GM21381 (cell line): ENCODE results near the gene LEP.

Source experiments
- ATAC-seq: cut with Tn5 transposase; IDR thresholded peaks from one replicate; pipeline ENCODE4 v1.9.1; 2021; ENCODE audit warnings: mild to moderate bottlenecking, moderate library complexity; ENCODE audit not compliant: unreplicated experiment

LEP gene

DNA sequence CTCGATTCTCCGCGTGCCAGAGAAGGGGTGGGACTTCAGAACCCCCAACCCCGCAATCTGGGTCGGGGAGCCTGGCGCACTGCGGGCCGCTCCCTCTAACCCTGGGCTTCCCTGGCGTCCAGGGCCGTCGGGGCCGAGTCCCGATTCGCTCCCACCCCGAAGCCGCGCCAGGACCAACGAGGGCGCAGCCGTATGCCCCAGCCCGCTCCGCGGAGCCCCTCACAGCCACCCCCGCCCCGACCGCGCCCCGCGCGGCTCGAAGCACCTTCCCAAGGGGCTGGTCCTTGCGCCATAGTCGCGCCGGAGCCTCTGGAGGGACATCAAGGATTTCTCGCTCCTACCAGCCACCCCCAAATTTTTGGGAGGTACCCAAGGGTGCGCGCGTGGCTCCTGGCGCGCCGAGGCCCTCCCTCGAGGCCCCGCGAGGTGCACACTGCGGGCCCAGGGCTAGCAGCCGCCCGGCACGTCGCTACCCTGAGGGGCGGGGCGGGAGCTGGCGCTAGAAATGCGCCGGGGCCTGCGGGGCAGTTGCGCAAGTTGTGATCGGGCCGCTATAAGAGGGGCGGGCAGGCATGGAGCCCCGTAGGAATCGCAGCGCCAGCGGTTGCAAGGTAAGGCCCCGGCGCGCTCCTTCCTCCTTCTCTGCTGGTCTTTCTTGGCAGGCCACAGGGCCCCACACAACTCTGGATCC, at the start of gene LEP:
Gene LEP (plus strand): TSS at position 583 of the 691 bp plus-strand sequence. CDS start 10,741 bp downstream, outside the sequence.
- ATAC-seq = no peak

DNA sequence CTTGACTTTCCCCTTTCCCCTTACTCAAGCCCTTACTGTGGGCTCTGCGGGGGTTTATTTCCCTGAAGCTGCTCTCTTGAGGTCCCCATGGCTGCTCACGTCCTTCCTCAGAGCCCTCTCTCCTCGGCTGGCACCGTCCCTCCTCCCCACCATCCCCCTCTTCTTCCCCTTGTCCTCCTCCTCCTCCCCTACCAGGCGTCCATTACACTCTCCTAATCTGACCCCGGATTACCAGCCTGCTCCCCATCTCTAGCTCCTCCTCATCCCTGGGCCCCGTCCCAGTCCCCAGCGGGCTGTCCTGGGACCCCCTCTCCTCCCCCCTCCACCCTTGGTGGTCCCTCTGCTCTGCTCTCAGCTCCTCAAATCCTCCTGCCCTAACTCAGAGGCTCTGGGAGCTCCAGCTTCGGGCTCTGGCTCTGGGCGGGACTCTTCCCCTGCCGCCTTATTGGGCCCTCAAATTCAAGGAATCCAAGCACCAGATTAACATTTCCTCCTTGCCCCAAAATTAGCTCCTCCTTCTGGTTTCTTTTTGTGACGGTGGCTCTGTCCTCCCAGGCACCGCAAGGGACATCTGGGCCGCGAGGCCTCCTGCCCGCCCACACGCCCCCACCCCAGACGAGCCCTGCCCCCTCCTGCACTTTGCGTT, 48.5 kb upstream of the LEP start:
- no peak for ATAC-seq

GRCh38 chr7:128194533-128195282, 46.4 kb upstream of the LEP start:
- no peak for ATAC-seq

DNA sequence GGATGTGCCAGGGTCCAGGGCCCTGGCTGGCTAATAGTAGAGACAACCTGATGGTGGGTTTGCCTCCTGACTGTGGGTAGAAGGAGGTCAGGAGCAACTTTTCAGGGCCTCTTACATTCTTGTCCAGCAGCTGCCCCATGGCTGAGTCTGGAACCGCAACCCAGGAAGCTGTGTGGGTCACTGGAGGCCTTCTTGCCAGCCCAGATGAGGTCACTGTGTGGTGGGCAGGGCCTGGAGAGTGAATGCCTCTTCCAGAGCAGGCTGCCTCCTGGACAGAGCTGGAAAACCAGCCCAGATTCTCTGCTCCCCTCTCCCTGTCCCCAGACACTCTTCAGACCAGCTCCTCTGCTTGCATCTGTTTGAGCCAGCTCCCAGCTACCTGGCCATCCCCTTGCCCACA, 43.5 kb upstream of the LEP start:
- no peak for ATAC-seq

GRCh38 chr7:128197989-128198580, 43.0 kb upstream of the LEP start:
- ATAC-seq = no peak

DNA sequence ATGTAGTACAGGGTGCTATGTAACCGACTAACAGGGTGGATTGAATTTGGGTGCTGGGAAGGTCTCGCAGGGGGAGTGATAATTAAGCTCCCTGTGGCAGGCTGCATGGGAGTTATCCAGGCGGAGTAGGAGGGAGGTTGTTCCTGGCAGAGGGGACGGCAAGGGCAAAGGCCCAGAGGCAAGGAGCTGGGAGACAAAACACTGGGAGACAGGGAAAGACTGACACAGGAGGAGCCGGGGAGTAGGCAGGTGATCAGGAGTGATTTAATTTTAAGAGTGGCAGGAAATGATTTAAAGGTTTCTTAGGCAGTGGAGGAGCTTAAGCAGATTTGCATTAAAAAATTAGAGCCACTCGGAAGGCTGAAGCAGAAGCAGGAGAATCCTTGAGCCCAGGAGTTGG, 40.7 kb upstream of the LEP start:
- no peak for ATAC-seq

DNA sequence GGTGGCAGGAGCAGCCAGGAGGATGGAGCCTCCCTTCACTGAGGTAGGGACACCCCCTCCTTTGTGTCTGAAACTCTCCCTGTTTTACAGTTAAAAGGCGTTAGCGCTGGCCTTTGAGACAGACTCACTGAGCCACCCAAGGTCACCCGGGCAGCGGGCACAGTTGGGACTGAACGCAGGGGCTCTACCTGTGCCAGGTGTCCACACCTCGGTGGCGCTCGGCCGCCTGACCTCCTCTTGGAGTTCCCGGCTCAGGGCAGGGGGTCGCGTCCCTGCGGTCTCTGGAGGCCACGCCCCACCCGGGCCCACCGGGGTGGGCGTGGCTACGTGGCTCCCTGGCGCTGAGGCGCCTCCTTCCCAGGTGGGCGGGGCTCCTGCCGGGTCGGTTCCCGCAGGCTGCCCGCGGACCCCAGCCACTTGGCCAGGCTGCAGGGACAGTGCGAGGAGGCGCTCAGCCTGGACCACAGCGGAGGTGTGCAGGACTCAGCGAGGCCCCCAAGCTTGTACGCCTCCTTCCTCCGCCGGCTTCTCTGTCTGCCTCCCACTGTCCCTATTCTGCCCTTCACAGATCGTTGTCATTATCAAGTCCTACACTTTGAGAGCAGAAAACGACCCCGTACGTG, 39.9 kb upstream of the LEP start:
- ATAC-seq = no peak

DNA sequence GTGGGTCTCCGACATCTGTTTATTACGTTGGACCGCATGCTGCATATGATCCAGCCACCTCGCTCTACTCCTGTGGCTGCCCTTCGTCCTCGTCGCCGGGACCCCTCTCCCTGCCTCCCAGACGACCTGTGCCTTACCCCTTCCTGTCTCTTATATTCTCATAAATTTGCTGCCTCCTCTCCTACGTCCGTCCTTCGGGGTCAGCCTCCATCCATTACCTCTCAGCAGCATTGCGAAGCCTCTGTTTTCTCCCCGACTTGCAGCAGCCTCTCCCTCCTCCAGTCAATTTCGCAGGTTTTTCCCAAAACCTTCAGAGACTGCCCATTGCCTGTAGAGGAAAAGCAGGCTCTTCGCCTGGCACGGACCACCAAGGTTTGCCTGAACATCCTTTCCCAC, 39.4 kb upstream of the LEP start:
- no peak for ATAC-seq

- no peak for ATAC-seq
Observed at GRCh38 chr7:128202287-128202957, 38.7 kb upstream of the LEP start.

- no peak for ATAC-seq
Observed at GRCh38 chr7:128203047-128203491, 38.0 kb upstream of the LEP start.

DNA sequence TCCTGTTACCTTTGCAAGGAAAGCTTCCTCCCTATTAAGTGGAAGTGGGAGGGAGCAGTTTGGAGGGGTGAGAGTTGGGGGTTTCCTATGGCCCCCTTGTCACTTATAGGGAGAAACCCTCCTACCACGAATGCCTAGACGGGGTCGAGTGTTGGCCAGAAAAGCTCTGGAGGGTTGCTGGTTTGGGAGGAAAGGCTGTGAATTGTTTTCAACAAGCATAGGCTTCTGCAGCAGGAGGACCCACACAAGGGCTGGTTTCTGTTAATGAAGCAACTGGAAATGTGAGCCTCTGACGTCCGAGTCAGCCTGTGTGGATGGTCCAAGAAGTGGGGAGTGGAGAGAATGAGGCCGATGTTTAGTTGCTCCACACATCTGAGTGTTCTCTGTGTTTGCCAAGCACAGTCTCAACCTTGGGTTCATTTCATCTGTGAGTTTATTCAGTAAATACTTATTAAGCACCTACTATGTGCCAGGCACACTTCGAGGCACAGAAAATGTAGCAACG, 37.3 kb upstream of the LEP start:
- no peak for ATAC-seq

DNA sequence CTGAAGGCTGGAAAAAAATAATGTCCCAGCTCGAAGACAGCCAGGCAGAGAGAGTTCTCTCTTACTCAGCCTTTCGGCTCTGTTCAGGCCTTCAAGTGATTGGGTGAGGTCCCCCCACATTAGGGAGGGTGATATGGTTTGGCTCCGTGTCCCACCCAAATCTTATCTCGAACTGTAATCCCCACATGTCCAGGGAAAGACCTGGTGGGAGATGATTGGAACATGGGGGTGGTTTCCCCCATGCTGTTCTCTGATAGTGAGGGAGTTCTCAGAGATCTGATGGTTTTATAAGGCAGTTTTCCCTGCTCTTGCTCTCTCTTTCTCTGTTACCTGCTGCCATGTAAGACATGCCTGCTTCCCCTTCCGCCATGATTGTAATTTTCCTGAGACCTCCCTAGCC, 36.6 kb upstream of the LEP start:
- ATAC-seq = no peak

DNA sequence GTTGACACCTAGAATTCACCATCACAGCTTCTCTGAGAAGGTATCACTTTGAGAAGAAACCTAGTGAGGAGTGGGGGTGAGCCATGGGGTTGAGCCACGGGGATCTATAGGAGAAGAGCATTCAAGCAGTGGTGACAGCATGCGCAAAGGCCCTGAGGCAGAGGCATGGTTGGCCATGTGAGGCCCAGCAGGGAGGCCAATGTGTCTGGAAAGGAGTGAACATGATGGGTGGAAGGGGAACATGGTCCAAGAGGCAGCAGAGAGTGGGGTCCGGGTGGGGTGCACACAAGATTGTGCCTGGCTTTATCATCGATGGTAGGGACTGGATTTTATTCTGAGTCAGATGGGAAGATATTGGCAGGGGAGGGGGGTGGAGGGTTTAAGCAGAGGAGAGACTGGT, 36.0 kb upstream of the LEP start:
- no peak for ATAC-seq

- no peak for ATAC-seq
Observed at GRCh38 chr7:128206017-128206746, 34.9 kb upstream of the LEP start.

- ATAC-seq = no peak
Observed at GRCh38 chr7:128206747-128207500, 34.2 kb upstream of the LEP start.

GRCh38 chr7:128207609-128208008, 33.5 kb upstream of the LEP start:
- ATAC-seq = no peak

DNA sequence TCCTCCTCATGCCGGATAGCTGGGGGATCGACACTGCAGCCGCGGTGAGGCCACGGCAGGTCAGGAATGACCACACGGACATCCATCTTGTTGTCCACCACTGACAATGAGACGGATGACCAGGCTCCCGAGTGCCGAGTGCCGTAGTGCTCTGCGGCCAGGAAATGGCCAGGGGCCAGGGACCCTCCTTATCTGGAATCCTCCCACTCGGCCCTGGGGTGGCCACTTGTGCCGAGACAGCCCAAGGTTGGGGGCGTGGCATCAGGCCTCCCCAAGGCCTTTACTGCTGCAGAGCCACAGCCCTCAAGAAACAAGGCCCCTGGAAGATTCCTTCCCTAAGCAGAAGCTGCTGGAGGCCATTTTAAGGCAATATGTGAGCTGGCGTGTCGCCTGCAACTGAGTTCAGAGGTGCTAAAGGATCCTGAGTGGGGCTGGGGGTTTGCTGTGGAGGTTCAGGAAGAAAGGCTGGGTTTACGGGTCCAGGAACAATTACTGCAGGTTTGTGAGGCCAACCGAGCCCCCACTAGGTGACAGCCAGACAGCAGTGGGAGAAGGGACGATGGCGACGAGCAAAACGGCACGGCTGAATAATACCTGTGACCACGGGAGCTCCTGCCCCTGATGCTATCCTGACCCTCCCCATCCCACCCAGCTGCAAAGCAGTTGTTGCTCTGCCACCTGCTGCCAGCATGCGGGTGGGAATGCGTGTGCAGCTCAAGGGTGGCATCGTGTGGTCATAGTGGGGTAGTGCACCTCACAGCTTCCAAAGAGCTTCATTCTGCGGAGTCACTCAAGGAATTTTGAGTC, 31.6 kb upstream of the LEP start:
- no peak for ATAC-seq

GRCh38 chr7:128210036-128210347, 31.1 kb upstream of the LEP start:
- no peak for ATAC-seq
